Measurements from ENCODE around the gene LTBP1.

Gene LTBP1

DNA sequence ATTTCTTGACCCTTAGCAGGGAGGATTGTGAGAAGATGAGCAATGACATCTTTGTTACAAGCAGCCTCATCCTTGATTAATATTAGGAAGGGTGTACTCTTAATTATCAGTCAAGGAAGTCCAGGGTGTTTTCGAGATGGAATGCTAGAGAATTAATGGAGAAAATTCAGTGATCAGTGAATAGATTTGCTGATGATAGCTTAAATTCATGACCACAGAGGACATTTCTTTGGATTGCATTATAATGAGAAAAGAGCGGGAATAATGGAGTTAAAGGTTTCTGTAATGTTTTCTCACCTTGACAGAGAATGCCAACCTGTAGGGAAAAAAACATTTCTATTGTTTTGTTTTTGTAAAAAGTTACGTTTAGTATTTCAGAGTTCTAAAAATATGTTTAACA lies 249.9 kb downstream of the LTBP1 start:
- no peak for DNase-seq (ENCODE audit: low read depth, low spot score)

DNA sequence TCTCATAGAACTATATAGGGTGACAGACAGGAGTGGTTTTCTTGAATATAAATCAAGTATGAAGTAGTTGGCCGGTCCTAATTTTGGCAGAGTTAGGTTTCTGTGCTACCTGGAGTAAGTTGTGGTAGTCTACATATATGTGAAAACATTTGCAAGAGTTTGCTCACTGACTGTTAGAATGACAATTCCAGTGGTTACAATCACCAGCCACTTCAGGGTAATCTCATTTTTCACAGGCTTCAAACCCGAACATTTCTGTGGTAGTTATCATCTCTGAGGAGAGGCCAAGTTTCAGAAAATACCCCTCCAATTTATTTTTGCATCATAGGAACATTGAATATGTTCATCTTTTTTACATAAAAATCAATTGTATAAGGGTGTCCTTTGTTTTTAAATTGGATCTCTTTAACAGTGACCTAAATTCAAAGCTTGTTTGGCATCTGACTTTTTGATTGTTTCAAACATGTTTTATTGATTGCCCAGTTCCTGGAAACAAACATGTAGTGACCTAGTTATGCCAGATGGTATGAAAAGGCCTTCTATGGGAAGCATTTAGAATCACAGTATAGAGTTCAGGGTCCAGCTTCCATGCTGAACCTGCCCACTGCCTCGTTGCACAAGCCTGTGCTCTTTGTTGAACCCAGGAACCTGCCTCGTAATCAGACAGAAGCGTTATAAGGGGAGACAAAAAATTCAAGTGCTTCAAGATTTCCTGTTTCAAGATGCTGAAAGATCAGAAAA lies 250.6 kb downstream of the LTBP1 start:
- DNase-seq (ENCODE audit: low read depth, low spot score), result peak; percentile 21

DNA sequence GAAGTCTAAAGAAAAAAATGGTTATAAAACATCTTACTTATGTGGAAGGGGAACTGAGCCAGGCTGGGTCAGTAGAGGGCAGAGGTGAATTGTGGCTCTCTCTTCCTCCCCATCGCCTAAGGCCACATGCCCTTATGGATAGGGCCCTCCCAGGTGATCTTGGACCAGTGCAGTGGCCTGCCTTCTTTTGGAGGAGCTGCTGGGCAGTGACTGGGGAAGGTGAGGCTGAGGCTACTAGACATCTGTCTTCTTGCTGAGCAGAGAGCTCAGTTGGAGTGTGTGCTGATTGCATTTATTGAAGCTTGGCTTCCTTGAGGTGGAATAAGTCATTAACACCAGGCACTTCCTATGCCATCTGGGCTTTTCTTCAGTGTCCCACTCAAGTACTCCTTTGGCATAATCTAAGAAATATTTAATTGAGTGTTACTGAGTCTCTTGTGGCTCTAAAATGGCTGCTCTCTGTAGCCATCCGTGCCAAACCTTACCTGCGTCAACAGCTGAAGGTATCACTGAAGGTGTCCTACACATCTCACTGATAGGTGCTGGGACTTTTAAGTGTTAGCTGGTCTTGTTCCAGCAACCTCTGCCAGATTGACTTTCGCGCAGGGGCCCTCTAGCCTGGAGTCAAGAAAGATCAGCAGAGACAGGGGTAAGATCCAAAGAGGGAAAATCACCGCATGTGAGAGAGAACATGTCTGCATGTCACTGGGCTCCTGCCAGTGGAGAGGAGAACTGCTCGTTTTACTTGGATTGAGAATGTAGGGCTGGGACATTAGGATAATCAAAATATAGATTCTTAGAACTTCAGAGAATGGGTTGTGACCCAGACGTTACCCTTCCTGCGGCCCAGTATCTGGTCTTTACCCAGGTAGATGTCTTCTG lies 256.1 kb downstream of the LTBP1 start:
- DNase-seq (ENCODE audit: low read depth, low spot score), result no peak

DNA sequence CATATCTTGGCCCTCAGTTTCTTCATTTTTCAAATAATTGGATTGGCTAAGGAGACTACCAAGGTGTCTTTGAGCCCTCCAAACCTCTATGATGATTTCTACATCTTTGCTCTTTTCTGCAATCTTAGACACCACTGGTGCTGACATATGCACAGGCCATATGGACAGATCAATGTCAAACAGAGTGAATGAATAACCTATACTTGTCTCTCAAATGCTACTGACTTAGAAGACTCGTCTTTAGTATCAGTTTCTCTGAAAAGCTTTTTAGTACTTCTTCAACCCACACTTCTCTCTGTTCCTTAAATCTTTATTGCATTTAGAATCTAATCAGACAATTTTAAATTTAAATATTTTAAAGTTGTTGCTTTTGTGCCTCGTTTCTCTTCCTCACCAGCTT lies 258.2 kb downstream of the LTBP1 start:
- DNase-seq (ENCODE audit: low read depth, low spot score), result no peak

DNA sequence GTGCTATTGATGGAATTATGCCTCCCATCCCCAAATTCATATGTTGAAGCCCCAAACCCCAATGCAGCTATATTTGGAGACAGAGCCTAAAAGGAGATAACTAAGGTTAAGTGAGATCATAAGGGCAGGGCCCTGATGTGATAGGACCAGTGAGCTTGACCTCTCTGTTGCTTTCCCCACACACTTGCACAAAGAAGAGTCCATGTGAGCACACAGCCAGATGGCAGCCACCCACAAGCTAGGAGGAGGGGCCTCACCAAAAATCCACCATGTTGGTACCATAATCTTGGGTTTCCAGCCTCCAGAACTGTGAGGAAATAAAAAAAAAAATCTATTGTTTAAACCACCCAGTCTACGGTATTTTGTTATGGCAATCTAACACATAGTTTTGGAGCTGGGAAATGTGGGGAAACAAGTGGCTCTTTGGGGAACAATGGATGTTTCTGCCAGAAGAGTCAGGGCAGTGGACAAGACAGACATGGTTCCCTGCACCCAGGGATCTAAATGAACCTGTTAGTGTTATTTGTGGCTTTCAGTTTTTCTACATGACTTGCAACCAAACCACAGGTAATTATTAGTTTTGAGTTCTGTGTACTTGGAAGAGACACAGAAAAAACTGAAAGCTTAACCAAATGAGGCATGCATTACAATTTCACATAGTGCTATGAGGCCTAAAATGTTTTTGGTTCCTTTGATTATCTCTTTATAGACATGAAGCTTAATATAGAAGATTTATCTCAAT lies 259.1 kb downstream of the LTBP1 start:
- peak; percentile 50 for DNase-seq (ENCODE audit: low read depth, low spot score)

DNA sequence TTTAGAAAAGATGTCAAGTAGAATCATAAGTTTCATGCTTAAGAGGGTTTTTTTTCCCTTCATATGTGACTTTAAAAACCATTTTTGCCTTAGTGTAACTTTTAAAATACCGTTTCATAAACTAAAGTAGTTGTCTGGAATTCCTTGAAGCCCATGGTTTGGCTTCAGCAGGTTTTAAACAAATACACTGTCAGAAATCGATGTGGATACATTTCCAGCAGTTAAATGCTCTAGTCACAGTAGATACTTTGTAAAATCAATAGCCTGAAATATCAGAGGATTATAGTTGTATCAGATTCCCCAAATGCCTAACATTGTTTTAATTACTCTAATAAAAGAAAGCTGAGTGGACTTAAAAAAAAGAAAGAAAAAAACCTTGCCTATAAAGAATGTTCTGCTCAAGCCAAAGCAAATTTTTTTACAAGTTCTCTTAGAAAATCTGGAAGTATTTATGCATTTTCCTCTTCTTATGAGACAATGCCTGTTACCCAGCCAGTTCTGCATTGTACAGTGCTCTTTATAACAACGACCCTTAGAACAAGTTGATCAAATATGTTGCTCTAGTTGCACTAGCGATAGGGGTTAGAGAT lies 260.5 kb downstream of the LTBP1 start:
- DNase-seq (ENCODE audit: low read depth, low spot score), result peak; percentile 15

DNA sequence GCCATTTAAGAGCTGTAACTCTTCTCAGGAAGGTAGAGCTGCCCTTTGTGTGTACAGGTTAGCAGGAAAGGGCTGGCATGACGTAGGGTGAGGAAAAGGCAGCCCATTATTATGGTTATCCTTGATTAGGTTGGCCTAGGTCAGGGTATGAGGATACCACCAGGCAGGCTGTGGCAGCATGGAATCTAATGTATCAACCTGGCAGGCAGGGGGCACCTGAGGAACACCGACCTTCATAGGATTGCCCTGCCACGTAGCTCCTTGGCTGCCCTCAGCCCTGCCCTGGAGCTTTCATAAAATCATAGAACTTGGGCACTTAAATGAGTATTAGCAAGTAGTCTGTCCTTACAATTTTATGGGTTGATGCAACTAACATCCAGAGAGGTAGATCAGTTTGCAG lies 261.6 kb downstream of the LTBP1 start:
- DNase-seq (ENCODE audit: low read depth, low spot score), result no peak

DNA sequence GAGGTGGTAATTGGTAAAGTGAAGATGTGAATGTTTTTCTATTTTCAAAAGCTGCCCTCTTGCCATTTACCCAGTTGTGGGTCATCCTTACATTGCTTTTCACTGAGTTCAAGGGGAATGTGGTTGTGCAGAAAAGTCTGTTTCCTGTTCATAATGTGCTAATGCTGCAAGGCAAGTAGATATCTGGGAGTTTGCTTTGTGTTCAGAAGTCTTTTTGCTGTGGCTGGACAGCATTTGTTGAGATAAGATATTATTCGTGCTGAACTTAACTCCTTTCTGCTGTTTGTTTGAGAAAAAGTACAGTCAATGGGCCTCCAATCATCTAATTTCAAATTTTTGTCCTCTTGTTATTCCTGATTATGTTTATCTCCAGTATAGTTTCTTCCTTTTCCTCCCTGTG lies 263.2 kb downstream of the LTBP1 start:
- peak; percentile 27 for DNase-seq (ENCODE audit: low read depth, low spot score)

DNA sequence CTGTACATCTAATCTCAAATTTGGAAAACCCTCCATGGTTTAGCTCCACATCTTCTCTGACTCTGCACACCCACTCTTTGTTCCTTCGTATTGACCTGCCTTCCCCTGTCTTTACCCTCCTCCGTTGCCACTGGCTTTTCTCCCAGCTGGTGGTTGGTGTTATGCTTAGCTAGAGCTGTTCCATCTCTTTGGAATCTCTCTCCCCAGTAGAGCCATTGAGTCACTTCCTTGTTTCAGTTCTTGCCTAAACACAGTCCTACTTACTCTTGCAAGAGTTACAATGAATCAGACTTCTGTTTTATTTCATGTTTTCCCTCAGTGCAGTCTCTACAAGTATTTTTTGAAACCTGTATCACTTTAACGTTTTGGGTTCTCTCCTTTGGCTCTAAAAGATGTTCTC lies 263.9 kb downstream of the LTBP1 start:
- peak; percentile 91 for DNase-seq (ENCODE audit: low read depth, low spot score)

DNA sequence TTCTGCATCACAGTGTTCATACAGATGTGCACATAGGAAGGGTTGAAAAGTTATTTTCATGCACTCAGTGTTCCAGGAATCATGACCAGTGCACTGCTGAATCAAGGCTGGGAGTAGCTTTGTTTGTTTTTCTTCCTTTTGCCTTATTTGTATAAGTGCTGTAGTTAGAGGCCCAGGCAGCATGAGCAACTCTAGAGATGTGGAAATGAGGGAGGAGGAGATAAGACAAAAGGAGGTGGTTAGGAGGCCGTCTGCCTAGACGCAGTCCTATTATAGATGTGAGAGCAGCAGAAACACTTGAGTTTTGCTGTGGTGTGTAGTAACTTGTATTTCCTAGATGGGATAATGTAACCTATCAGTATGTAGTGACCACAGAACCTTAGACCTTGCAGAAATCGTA lies 265.4 kb downstream of the LTBP1 start:
- peak; percentile 74 for DNase-seq (ENCODE audit: low read depth, low spot score)

DNA sequence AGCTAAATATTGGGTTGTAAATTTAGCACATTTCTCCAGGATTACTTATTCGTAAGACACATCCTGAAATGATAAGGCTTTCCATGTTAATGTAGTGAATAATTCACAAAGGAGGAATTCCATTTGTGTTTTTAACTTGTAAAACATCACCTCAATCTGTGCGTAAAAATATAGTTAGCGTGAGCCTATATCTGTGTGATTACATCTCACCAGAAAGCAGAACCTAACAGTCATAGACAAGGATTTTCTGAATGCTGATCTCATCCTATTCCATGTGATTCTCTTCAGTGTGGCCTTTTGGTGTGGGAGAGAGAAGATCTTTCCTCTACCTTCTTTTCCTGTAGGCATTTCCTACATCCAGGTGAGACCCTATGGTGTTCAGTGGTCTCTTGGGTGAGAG lies 266.5 kb downstream of the LTBP1 start:
- no peak for DNase-seq (ENCODE audit: low read depth, low spot score)

DNA sequence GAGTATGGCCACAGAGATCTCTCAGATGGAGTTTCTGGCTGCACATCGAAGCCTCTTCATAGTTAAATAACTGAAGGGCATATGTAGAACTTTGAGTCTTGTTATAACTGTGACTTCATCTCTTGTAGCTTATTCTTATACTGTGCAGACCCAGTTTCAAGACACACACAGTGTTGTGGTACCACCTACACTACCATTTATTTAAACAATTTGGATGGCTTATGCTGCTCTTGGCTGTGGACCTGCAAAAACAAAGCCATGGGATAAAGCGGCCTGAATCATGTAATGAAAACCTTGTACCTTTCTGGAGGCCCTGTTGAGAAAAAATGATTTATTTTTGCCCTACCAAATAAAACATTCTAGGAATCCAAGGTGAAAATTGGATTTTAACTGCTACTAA lies 266.9 kb downstream of the LTBP1 start:
- DNase-seq (ENCODE audit: low read depth, low spot score), result peak; percentile 48

DNA sequence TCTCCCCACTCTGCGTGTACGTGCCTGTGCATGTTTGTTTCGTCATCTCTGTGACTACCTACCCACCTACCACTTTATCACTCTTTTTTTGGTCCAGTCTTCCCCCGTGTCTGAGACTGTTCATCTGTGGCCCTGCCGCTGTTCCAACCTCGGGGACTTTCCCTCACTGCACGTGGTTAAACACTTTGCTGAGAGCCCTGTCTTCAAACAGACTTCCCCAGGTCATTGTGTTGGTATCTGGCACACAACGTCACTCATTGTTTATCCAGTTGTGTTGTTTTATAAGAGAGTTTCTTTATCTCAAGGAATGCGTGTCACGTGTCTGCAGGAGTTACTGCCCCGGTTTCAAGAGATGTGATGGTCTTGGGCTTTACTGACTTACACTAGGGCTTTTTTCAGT lies 267.7 kb downstream of the LTBP1 start:
- peak; percentile 56 for DNase-seq (ENCODE audit: low read depth, low spot score)

DNA sequence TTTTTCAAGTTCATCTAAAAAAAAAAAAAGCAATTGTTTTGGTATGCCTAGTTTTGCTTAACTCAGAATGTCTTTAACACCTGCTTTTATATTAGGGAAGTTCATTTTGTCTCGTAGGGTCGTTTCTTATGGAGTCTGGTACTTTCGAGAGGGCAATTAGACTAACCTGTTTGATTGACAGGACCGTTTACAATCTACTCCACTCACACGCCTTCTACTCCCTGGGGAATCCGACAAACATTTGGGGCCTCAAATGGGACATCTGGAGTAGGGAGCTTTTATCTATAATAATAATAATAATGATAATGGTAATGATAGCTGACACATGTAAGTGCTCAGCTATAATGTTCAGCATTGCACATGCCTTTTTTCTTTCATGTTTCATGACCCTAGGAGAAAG lies 268.1 kb downstream of the LTBP1 start:
- DNase-seq (ENCODE audit: low read depth, low spot score), result no peak

DNA sequence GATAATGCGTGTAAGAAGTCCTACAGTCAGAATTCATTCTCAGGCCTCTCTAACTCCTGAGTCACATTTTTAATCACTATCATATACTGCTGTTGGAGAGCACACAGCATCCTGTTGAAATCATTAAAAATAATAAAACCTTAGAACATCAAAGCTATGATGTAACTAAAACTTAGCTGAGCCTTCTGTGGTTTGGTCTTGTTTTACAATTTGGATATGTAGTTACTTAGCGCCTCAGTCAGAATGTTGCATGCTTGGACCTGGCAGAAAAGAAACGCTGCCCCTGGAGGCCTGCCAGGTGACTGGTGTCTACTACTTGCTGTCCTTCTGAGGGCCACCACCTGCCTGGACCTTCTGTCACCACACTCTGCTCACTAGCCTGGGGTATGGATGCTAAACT lies 268.5 kb downstream of the LTBP1 start:
- DNase-seq (ENCODE audit: low read depth, low spot score), result peak; percentile 70

DNA sequence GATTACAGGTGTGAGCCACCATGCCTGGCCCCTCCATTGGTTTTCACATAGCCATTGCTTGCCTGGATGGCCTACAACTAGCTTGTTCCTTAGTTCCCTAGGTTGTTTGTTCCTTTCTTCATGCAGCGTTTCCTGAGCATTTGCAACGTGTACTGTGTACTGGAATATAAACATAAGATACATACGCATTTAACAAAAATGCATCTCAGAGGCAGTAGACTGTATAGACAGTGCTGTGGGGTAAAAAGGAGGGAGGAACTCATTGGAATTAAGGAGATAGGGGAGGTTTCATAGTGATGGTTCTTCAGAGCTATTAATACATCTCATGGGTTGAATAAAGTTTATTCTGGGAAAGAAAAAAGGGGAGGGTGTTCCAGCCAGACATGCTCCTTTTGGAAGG lies 269.2 kb downstream of the LTBP1 start:
- no peak for DNase-seq (ENCODE audit: low read depth, low spot score)

DNA sequence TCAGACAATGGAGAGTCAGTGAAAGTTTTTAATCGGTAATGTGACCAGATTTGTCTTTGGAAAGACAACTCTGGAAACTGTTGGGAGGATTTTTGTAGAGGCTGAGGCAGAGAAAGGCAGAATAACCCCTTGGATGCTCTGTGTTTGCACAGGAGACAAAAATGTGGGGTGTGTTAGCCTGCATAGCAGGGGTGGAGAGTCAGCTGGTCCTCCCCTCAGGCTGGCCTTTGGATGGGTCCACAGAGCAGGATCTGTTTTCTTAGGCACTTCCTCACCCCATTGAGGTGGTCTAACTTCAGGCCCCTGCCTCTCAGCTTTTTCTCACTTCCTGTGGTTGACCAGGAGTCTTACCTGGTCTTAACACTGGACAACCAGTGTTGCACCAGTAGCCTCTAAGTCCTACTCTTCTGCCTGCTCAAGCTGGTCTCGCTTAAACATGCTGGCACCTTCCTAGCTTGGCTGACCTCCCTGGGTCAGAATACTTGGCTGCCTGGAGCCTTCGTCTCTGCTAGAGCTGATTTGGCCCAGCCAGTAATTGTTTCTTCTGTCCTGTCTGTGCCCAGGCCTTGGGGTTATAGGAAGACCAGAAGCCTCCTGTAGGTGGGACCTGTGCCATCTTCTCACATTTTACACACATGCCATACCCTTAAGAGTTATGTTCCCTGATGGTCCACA lies 269.9 kb downstream of the LTBP1 start:
- DNase-seq (ENCODE audit: low read depth, low spot score), result no peak

DNA sequence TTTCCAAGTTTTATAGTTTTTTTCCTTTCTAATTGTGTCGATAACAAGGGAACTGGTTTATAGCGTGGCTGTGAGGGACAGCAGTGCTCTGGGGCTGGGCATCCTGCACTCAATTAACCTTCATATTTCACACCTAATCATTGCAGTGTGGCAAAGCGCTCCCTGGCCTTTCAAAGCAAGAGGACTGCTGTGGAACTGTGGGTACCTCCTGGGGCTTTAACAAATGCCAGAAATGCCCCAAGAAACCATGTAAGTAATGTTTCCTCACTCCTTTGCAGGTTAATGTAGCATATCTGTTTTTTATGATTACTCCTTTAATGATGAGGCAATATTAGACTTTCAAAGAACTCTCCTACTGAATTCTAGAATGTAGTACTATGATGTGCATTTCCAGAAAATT lies 270.7 kb downstream of the LTBP1 start:
- no peak for DNase-seq (ENCODE audit: low read depth, low spot score)

DNA sequence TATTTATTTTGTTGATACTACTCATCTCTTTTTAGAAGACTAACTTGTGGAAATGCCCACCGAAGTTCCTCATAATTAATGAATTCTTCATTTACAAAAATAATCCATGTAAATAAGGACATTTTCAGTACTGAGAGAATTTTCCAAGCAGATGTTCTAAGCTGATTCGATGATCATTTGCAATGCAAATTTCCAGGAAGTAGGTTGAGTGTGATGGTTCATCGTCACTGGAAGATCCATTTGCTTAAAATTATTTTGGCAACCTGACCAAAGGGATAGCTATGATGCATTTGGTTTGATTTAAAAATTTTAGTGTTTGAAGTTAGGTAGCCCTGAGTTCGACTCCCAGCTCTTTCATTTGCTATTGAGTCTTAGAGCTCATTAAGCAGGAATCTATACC lies 272.4 kb downstream of the LTBP1 start:
- no peak for DNase-seq (ENCODE audit: low read depth, low spot score)

DNA sequence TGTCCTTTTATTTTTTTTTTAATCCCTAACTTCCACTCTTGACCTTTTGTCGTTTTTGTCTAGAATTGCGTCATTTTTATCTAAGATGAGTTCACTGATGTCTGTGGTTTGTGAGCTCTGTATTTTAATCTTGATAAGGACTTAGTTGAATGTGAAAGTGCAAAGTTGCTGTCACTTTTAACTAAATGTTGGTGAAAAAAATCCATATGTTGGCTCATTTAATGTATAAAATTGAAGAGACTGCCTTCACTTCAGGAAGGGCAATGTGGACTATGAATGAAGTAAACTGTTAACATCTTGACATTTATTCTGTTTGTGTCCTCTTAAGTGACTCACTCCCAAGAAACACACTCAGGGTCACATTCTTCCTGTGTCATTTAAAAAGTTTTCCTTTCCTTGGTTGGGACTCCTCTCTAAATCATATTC lies 273.1 kb downstream of the LTBP1 start:
- no peak for DNase-seq (ENCODE audit: low read depth, low spot score)

DNA sequence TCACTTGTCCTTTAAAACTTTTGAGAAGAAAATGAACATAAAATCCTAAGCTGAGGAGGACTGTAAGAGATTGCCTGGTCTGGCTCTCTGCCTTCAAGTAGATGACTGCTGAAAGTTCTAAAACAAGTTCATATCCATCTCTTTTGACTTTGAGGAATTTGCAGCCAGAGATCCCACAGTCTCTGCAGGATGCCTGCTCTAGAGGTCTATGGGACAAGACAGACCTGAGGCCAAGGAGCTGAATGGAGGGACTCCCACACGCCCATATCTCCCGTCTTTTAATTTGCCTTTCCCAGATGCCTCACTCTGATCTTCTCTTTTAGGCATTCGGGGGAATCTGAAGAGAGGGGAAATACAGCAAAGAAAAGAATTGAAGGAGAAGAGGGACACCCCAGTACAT lies 273.8 kb downstream of the LTBP1 start:
- no peak for DNase-seq (ENCODE audit: low read depth, low spot score)

Data from astrocyte of the hippocampus (primary cell).